GM12873 (cell line): ENCODE results near the gene MSANTD1.

Experiments used
- CTCF ChIP-seq: IDR thresholded peaks from 2 replicates; pipeline ENCODE4 v1.5.1; 2012; ENCODE audit warnings: low read depth, mild to moderate bottlenecking, moderate library complexity, low read length, control low read depth; ENCODE audit not compliant: insufficient read depth; ENCODE audit errors: missing control alignments

Gene MSANTD1

DNA sequence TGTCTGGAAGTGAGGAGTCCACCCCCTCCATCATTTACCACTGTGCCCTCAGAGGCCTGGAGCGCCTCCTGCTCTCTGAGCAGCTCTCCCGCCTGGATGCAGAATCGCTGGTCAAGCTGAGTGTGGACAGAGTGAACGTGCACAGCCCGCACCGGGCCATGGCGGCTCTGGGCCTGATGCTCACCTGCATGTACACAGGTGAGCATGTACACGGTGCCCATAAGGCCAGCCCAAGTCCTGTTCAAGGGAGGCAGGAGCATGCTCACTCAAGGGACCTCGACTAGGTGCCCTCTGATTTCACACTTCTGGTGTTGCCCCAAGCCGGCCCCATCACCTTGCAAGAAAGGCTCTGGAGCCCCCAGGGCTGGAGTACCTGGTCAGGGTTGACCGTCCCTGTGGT, 13.4 kb upstream of the MSANTD1 start:
- no peak for TF ChIP-seq CTCF

GRCh38 chr4:3236326-3236878, 12.6 kb upstream of the MSANTD1 start:
- TF ChIP-seq CTCF, result no peak

DNA sequence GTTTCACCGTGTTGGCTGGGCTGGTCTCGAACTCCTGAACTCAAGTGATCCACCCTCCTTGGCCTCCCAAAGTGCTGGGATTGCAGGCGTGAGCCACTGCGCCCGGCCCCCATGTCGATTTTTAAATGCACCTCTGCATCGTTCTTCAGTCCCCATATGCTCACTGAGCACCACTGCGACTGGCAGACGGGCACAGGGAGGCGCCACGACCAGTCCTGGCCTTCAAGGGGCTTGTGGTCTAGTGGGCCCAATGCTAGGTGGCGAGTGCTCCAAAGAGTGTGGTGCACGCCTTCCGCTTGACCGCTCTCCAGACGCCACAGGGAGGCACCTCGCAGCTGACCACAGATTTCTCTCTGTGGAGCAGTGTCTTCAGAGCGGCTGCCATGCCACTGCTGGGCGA, 11.7 kb upstream of the MSANTD1 start:
- TF ChIP-seq CTCF, result no peak

GRCh38 chr4:3237712-3238560, 11.0 kb upstream of the MSANTD1 start:
- TF ChIP-seq CTCF, result no peak

- no peak for TF ChIP-seq CTCF
Observed at GRCh38 chr4:3238721-3239120, 10.2 kb upstream of the MSANTD1 start.

DNA sequence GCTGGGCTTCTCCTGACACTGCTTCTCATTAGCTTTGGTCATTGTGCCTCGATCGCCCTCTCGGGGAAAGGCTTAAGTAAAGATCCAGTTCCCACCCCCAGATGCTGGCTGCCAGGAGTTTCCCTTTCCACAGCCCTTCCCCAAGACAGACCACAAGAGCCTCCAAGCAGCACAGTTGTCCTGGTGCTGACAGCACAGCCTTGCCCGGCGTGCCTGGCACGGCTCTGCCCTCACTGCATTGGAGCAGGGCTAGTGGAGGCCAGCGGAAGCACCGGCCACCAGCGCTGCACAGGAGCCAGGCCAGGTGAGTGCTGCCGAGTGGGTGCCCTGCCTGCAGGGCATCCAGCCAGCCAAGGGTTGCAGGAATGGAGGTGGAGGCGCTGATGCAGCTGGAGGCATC, 9.7 kb upstream of the MSANTD1 start:
- TF ChIP-seq CTCF, result no peak

DNA sequence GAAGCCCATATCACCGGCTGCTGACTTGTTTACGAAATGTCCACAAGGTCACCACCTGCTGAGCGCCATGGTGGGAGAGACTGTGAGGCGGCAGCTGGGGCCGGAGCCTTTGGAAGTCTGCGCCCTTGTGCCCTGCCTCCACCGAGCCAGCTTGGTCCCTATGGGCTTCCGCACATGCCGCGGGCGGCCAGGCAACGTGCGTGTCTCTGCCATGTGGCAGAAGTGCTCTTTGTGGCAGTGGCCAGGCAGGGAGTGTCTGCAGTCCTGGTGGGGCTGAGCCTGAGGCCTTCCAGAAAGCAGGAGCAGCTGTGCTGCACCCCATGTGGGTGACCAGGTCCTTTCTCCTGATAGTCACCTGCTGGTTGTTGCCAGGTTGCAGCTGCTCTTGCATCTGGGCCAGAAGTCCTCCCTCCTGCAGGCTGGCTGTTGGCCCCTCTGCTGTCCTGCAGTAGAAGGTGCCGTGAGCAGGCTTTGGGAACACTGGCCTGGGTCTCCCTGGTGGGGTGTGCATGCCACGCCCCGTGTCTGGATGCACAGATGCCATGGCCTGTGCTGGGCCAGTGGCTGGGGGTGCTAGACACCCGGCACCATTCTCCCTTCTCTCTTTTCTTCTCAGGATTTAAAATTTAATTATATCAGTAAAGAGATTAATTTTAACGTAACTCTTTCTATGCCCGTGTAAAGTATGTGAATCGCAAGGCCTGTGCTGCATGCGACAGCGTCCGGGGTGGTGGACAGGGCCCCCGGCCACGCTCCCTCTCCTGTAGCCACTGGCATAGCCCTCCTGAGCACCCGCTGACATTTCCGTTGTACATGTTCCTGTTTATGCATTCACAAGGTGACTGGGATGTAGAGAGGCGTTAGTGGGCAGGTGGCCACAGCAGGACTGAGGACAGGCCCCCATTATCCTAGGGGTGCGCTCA, 8.7 kb upstream of the MSANTD1 start:
- TF ChIP-seq CTCF, result no peak
